HG03565 (cell line): Measurements from ENCODE around the gene TYK2.
A peak's percentile ranks its signal among the peaks of the same experiment; 100 is the strongest.
"Not testable (repeated sequence)": the region's sequence is repeated elsewhere in the genome, so short reads cannot be mapped to it uniquely, and the experiment has no call there.

Experiments used
- ATAC-seq: cut with Tn5 transposase; IDR thresholded peaks from one replicate; pipeline ENCODE4 v1.9.1; 2021; ENCODE audit warnings: mild to moderate bottlenecking, moderate library complexity; ENCODE audit not compliant: unreplicated experiment

TYK2 gene

DNA sequence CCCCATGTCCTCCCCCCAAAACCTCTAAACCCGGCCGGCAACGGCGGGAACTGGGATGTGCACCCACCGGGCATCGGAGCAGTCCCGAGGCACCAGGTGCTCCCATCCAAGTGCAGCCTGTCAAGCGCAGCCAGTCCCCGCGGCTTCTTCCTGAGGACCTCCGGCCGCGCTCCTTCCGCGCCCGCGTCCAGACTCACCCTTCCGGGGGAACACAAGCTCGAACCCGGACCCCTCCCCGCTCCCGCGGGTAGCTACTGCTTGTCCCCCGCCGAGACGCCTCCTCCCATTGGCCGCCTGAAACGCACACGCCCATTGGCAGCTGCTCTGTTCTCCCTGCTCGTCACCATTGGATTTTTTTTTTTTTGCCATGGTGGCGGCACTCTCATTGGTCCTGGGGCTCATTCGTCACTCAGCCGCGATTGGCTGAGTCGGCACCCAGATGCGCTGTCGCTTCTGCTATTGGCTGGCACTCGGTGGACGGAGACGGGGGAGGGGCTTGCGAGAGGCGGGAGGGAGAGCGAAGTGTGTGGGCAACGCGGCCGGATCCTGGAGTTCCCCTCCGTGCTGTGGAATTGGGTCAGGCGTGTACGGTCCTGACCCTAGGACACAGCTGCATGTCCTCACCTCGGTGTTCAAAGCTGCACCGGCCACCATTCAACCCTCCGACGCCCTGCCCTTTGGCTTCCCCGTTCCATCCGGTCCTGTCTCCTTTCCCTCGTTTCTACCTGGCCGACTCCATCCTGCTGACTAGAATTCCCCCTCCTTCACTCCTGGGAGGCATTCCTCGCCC lies at the start of gene TYK2:
TYK2 (minus strand) TSS at position 260 of the 790 bp plus-strand sequence. CDS start 2,166 bp downstream, outside the sequence.
- ATAC-seq, result peak; percentile 89

DNA sequence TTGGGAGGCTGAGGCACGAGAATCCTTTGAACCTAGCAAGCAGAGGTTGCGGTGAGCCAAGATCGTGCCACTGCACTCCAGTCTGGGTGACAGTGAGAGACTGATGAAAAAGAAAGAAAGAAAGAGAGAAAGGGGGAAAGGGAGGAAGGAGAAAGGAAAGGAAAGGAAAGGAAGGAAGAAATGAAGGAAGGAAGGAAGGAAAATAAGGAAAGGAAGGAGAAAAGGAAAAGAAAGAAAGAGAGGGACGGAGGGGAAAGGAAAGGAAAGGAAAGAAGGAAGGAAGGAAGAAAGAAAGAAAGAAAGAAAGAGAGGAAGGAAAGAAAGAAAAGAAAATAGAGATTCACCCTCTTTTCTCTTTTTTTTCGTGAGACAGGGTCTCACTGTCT lies 48.6 kb upstream of the TYK2 start:
- no peak for ATAC-seq

- ATAC-seq, result no peak
These were observed 46.8 kb upstream of the TYK2 start for GRCh38 chr19:10427169-10427568.

- ATAC-seq, result no peak
These were observed 43.8 kb upstream of the TYK2 start for GRCh38 chr19:10424011-10424637.

GRCh38 chr19:10422846-10423245 lies 42.5 kb upstream of the TYK2 start:
- no peak for ATAC-seq

DNA sequence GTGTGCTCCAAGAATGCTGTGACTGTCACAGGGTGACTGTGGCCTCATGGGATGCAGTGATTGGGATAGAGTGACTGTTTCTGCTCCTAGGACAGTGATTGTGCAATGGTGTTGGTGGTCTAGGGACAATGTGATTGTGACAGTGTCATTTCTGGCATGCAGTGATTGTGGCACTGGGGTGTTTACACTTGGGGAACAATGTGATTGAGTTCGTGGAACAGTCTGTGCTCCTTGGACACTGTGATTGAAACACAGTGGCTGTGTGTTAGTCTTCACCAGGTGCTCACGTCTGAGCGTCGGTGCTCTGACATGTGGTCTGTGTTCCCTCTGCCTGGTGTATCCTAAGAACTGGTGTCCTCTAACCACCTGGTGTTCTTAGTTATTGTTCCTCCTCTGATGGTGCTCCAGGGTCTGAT lies 41.7 kb upstream of the TYK2 start:
- no peak for ATAC-seq

DNA sequence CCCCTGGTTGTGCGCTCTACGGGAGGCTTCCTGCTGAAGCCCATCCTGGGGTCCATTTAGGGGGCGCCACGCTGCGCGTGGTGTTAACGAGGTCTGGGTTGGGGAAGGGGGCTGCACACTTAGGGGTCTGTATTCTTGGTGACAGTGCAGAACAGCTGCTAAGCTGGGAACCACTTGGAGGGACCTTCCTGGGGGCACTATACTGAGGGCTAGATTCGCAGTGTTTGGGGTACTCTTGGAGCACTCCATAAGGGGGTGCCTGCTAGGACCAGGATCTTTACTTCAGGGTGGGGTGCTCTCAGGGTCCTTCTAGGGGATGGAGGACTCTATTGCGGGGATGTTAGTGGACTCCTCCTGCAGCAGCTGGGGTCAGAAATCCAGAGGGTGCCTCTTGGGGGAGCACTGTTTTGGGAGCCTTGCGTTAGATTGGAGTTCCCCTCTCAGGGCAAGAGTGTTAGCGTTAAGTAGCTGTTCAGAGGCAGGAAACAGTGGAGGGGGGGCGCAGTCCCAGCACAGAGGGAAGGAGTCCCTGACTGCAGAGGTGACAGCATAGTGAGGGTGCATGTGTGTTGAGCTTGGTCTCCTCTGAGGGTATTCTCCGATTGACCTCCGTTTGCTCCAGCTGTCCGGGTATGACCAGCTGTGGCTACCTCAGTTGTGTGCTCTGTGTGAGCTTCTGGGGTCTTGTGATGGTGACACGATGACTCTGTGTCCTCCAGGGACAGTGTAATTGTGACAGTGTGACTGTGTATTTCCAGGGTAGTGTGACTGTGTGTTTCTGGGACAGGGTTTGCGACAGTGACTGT lies 41.1 kb upstream of the TYK2 start:
- no peak for ATAC-seq

- ATAC-seq, result no peak
These were observed 40.3 kb upstream of the TYK2 start, which contains the start of gene PDE4A for GRCh38 chr19:10420444-10421239. Gene PDE4A, plus strand, starts transcription at chr19:10420538. Its CDS starts 227 bp downstream, at chr19:10420765.

GRCh38 chr19:10419646-10420443 lies 39.5 kb upstream of the TYK2 start:
- ATAC-seq, result no peak

GRCh38 chr19:10419200-10419645 lies 38.9 kb upstream of the TYK2 start:
- no peak for ATAC-seq

- ATAC-seq, result no peak
These were observed 38.3 kb upstream of the TYK2 start for GRCh38 chr19:10418485-10419199.

GRCh38 chr19:10418235-10418484 lies 37.8 kb upstream of the TYK2 start:
- no peak for ATAC-seq

DNA sequence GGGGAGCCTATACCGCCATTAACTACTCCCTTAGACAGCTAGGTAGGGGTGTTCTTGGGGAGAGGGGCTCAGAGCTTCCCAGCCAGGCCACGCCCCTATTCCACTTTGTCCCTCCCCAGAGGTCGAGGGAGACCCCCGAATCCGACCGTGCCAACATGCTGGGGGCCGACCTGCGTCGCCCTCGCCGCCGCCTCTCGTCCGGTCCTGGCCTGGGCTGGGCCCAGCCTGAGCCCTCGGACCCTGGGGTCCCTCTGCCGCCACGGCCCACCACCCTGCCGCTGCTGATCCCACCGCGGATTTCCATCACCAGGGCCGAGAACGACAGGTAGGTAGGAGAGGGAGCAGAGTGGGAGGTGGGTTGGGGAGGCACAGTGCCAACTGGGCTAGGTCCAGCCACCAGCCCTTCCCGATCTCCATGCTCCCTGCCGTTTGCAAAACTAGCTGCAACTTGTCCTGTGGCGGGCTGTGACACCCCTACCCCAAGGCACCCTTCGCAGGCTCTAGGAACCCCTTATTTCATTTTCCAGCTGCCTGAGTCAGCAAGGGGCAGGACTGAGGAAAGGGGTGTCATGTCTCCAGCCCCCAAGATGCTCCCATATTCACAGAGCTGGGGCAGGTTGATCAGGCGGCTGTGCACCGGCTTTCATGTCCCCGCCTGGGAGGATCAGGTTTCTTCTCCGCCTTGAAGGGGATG lies 37.3 kb upstream of the TYK2 start:
- no peak for ATAC-seq

DNA sequence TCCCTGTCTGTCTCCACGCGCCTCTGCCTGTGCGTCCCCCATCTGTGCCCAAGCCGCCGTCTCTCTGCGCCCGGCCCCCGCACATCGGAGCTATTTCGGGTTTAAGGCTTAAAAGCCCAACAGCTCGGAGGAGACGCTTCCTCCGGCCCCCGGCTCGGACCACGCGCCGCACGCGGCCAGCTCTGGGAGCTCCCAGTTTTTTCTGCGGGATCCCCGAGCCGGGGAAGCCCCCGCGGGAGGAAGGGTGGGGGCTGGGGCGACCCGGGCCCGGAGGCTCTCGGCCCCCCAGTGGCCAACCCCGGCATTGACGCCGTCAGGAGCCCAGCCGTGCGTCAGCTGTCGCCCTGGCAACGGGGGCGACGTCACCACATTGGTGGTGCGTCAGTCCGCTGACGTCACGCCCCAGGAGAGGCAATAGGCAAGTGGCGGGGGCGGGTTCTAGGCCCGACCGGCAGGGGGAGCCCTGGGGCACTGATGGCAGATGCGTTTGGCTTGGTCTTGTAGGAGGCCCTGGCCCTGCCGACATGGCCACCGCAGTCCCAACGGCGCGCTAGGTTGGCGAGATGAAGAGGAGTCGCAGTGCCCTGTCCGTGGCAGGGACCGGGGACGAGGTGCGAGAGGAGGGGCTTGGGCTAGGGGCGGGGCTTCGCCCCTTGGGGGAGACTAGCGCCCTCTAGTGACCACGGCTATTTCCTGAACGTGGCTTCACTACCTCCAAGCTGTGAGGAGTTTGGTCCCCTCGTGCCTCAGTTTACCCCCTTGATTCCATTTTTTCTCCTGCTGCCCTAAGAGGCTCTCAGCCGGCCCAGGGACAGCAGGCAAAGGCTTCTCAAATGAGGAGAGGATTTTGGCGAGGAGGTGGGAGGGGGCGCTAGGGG lies 36.2 kb upstream of the TYK2 start:
- peak; percentile 52 for ATAC-seq

DNA sequence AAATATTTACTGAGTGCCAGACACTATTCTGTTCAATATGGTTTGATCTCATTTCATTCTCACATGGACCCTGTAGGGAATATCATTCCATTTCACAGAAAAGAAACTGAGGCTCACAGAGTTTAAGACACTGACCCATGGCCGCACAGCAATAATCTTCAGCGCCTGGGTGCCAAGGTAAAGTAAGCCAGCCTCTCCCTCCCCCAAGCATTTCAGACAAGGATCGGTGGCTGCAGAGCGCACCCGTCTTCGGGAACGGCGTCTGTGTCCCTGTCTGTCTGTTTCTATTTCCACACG lies 35.7 kb upstream of the TYK2 start:
- ATAC-seq, result no peak

- ATAC-seq, result peak; percentile 52
These were observed 32.0 kb upstream of the TYK2 start for GRCh38 chr19:10412257-10412977.

DNA sequence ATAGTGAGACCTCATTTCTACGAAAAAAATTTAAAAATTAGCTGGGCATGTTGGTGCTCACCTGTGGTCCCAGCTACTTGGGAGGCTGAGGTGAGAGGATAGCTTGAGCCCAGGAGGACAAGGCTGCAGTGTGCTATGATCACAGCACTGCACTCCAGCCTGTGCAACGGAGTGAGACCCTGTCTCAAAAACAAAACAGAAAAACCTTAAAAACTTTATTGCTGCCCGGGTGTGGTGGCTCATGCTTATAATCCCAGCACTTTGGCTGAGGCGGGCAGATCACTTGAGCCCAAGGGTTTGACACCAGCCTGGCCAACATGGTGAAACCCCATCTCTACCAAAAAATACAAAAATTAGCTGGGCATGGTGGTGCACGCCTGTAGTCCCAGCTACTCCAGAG lies 30.9 kb upstream of the TYK2 start:
- not testable (repeated sequence) for ATAC-seq
